PC-3 (cell line): Measurements from ENCODE around the gene TRPM2.

Experiments
- EZH2 ChIP-seq: fragments of 300-600 bp; sonication (generic); IDR thresholded peaks from one replicate; pipeline ENCODE4 v1.6.1; 2017; ENCODE audit warnings: antibody characterized with exemption, mild to moderate bottlenecking, low read length; ENCODE audit not compliant: unreplicated experiment
- EZH2phosphoT487 ChIP-seq: fragments of 300-600 bp; sonication (generic); IDR thresholded peaks from 2 replicates; pipeline ENCODE4 v1.6.1; 2018; ENCODE audit warnings: mild to moderate bottlenecking, antibody characterized with exemption, low read length, borderline replicate concordance
- TF ChIP-seq, protein P1 (sequence below): fragments of 300-600 bp; sonication (generic); conservative IDR thresholded peaks from 2 replicates; pipeline ENCODE4 v1.5.1; 2017; ENCODE audit warnings: antibody characterized with exemption, low read depth, mild to moderate bottlenecking, low read length

DNA sequence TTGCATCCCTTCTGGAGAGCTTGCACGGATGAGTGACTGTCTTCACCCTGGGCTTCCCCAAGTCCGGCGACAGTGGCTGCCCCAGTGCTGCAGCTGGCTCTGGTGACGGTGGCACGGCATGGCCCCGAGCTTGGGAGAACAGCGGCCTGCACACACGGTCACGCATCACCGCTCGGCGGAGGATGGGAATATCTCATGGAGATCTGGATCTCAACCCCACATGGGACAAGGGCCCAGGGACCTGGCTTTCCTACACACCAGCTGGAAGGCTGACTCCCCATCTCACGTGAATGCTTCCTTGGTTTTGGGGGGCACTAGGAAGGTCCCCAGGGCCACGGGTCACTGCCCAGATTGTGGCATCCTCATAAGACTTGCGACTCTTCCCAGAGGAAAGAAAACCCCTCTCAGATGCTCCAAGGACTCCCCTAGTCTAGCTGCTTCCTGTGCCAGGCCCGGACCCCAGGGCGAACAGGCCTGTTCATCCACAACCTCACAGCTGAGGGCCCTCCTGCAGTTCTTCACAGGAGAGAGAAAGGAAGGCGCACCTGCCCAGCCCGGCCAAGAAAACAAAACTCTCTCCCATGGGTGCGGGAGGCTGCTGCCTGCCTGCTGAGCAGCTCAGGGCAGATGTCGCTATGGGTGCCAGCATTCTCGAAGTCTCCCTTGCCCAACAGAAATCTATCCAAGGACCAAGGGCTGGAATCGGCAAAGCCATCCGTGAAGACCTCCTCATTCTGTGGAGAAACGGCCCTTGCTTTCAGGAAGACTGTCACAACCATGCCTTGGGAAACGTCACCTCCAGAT is 24.1 kb upstream of the TRPM2 start:
- TF ChIP-seq, protein P1, sequence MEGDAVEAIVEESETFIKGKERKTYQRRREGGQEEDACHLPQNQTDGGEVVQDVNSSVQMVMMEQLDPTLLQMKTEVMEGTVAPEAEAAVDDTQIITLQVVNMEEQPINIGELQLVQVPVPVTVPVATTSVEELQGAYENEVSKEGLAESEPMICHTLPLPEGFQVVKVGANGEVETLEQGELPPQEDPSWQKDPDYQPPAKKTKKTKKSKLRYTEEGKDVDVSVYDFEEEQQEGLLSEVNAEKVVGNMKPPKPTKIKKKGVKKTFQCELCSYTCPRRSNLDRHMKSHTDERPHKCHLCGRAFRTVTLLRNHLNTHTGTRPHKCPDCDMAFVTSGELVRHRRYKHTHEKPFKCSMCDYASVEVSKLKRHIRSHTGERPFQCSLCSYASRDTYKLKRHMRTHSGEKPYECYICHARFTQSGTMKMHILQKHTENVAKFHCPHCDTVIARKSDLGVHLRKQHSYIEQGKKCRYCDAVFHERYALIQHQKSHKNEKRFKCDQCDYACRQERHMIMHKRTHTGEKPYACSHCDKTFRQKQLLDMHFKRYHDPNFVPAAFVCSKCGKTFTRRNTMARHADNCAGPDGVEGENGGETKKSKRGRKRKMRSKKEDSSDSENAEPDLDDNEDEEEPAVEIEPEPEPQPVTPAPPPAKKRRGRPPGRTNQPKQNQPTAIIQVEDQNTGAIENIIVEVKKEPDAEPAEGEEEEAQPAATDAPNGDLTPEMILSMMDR, result no peak
- no peak for TF ChIP-seq EZH2
- no peak for TF ChIP-seq EZH2phosphoT487
